ENCODE measurements around the gene CPA1. TPM values are rescaled to one million over a fixed set of nuclear protein-coding genes. Genes with fewer than 3 reads are reported as not detected.

The CPA1 gene
- total and polyA plus RNA-seq, 7 donors: 0.18 to 4.6 (median 1.0) TPM

GRCh38 chr7:130352194-130353074 is 27.9 kb upstream of the CPA1 start:
- peak overlapping the region; percentile 50 for H3K27ac ChIP-seq
- intact Hi-C loops (cut with DNase I): loop anchor here in 1 of 2 donors (10.0 kb wide), 1 partner anchor 78 kb away; no protein-coding TSS in a partner anchor
- ATAC-seq: no peak
- DNase-seq: no peak
- H3K36me3 ChIP-seq (ENCODE audit: insufficient read depth in 1 of 2, low read depth in 1 of 2): no peaks in the 10 kb centered on the region
- H3K4me3 ChIP-seq: no peak overlapping the region
- whole genome bisulfite sequencing, 3 donors: 29 to 43% (median 36%) methylated on average over 20 of the region's 20 CpGs
- H3K27me3 ChIP-seq (ENCODE audit: insufficient read depth in 3 of 3, low read length in 2 of 3): peaks cover 0 to 19% (median 2%) of the 10 kb centered on the region in 3 donors
- no peaks in the 10 kb centered on the region for H3K4me1 ChIP-seq
- TF ChIP-seq, protein P1, sequence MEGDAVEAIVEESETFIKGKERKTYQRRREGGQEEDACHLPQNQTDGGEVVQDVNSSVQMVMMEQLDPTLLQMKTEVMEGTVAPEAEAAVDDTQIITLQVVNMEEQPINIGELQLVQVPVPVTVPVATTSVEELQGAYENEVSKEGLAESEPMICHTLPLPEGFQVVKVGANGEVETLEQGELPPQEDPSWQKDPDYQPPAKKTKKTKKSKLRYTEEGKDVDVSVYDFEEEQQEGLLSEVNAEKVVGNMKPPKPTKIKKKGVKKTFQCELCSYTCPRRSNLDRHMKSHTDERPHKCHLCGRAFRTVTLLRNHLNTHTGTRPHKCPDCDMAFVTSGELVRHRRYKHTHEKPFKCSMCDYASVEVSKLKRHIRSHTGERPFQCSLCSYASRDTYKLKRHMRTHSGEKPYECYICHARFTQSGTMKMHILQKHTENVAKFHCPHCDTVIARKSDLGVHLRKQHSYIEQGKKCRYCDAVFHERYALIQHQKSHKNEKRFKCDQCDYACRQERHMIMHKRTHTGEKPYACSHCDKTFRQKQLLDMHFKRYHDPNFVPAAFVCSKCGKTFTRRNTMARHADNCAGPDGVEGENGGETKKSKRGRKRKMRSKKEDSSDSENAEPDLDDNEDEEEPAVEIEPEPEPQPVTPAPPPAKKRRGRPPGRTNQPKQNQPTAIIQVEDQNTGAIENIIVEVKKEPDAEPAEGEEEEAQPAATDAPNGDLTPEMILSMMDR (IDR thresholded peaks at IDR 0.05): no peak
- no peaks in the 10 kb centered on the region for H3K9me3 ChIP-seq

DNA sequence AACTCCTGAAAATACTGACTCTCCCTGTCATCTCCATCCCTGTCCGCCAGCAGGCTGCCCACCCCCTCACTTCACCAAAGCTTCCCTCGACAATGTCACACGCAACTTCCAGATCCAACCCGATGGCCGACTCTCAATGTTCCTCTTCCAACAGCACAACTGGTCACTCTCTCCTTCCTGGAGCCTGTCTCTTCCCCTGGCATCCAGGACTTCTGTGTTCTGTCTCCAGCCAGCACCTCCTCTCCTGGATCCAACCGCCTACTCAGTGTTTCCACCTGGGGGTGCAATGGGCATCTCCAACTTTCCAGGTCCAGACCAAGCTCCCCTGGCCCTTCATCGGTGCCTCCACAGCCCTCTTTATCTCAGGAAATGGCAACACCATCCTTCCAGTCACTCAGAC is 27.1 kb upstream of the CPA1 start:
- DNase-seq (no peak), ATAC-seq (no peak)
- no peaks in the 10 kb centered on the region for H3K36me3 ChIP-seq (ENCODE audit: insufficient read depth in 1 of 2, low read depth in 1 of 2)
- H3K27me3 ChIP-seq (ENCODE audit: insufficient read depth in 3 of 3, low read length in 2 of 3): peaks cover 0 to 19% (median 2%) of the 10 kb centered on the region in 3 donors
- TF ChIP-seq, protein P1 (IDR thresholded peaks at IDR 0.05): no peak
- intact Hi-C loops (cut with DNase I): loop anchor here in 1 of 2 donors (10.0 kb wide), 1 partner anchor 78 kb away; no protein-coding TSS in a partner anchor
- H3K4me1 ChIP-seq: no peaks in the 10 kb centered on the region
- no peak overlapping the region for H3K27ac ChIP-seq
- 41 to 65% (median 46%) methylated on average over 7 of the region's 7 CpGs for WGBS, 3 donors
- H3K9me3 ChIP-seq: no peaks in the 10 kb centered on the region
- no peak overlapping the region for H3K4me3 ChIP-seq

GRCh38 chr7:130356121-130356875 is 24.0 kb upstream of the CPA1 start:
- peaks cover 0 to 15% (median 0%) of the 10 kb centered on the region in 3 donors for H3K27me3 ChIP-seq (ENCODE audit: insufficient read depth in 3 of 3, low read length in 2 of 3)
- 38 to 43% (median 42%) methylated on average over 9 of the region's 9 CpGs for WGBS, 3 donors
- TF ChIP-seq, protein P1 (IDR thresholded peaks at IDR 0.05): no peak
- H3K9me3 ChIP-seq: peaks cover 9% of the 10 kb centered on the region
- ATAC-seq (peak; percentile 68 to 84 (median 77)), DNase-seq (peak; percentile 77 to 81)
- no peaks in the 10 kb centered on the region for H3K36me3 ChIP-seq (ENCODE audit: insufficient read depth in 1 of 2, low read depth in 1 of 2)
- peak overlapping the region; percentile 78 for H3K27ac ChIP-seq
- intact Hi-C loops (cut with DNase I): loop anchor here in 1 of 2 donors (10.0 kb wide), 1 partner anchor 81 kb away; no protein-coding TSS in a partner anchor
- H3K4me3 ChIP-seq: no peak overlapping the region
- no peaks in the 10 kb centered on the region for H3K4me1 ChIP-seq

GRCh38 chr7:130356876-130357611 is 23.2 kb upstream of the CPA1 start:
- Histone ChIP-seq H3K36me3 (ENCODE audit: insufficient read depth in 1 of 2, low read depth in 1 of 2) (no peaks in the 10 kb centered on the region), H3K27ac (peak overlapping the region; percentile 78), H3K9me3 (peaks cover 9% of the 10 kb centered on the region), H3K4me1 (no peaks in the 10 kb centered on the region), H3K27me3 (ENCODE audit: insufficient read depth in 3 of 3, low read length in 2 of 3) (peaks cover 0 to 11% (median 0%) of the 10 kb centered on the region in 3 donors), H3K4me3 (no peak overlapping the region)
- WGBS, 3 donors: 45 to 55% (median 51%) methylated on average over 16 of the region's 16 CpGs
- ATAC-seq (peak; percentile 78 to 90 (median 86)), DNase-seq (peak; percentile 77 to 78)
- intact Hi-C loops (cut with DNase I): loop anchor here in 1 of 2 donors (10.0 kb wide), 1 partner anchor 82 kb away; no protein-coding TSS in a partner anchor
- TF ChIP-seq, protein P1 (IDR thresholded peaks at IDR 0.05): no peak

Data from psoas muscle (tissue), 8 donors.